ENCODE results near the gene KRTAP9-1.
"Not testable (repeated sequence)": the region's sequence is repeated elsewhere in the genome, so short reads cannot be mapped to it uniquely, and the experiment has no call there.

- TF ChIP-seq POLR2A, CTCF (IDR thresholded peaks at IDR 0.05): not testable (repeated sequence)
Observed at GRCh38 chr17:41148971-41149651, 40.6 kb upstream of the KRTAP9-1 start.

Data from adrenal gland (tissue), 5 donors.